OCI-LY7 (cell line): ENCODE data around the gene SYNPO. TPM values are rescaled to one million over a fixed set of nuclear protein-coding genes. Genes with fewer than 3 reads are reported as not detected.

Source experiments
- BruUV-seq: library from RNA; stranded (reverse); fragments of 400-500 nt; replicated peaks from 2 replicates; lab custom pipeline; 2021; lab: Mats Ljungman, UMichigan
- CTCF ChIA-PET: fragments of 300-600 bp; sonication (Branson Sonifier 250); formaldehyde crosslinking; loops from one replicate; lab custom pipeline; 2022; ENCODE audit warnings: antibody characterized with exemption; ENCODE audit not compliant: unreplicated experiment; lab: Charles Lee
- POLR2A ChIA-PET: fragments of 300-600 bp; sonication (Branson Sonifier 250); formaldehyde crosslinking; loops from one replicate; lab custom pipeline; 2022; ENCODE audit warnings: antibody characterized with exemption; lab: Charles Lee
- DNase-seq: peaks from one replicate; pipeline ENCODE4 v3.0.0-alpha.2; 2015; ENCODE audit warnings: low spot score
- H2AFZ ChIP-seq: fragments of 200-600 bp; sonication (generic), shearing (Covaris generic); 2 replicates; pipeline ENCODE4 v1.6.1; 2014; ENCODE audit warnings: mild to moderate bottlenecking, antibody characterized with exemption, low read length, moderate library complexity
- H3K27ac ChIP-seq: fragments of 200-600 bp; sonication (generic); 2 replicates; pipeline ENCODE4 v1.5.1; 2014; ENCODE audit warnings: mixed run types, low read depth, mild to moderate bottlenecking, moderate library complexity, low read length, inconsistent platforms; ENCODE audit not compliant: poor library complexity, severe bottlenecking
- H3K36me3 ChIP-seq: fragments of 200-600 bp; sonication (generic); 2 replicates; pipeline ENCODE4 v1.6.1; 2014; ENCODE audit warnings: mild to moderate bottlenecking, antibody characterized with exemption, low read length, moderate library complexity, mixed read lengths; ENCODE audit not compliant: insufficient read depth
- H3K4me1 ChIP-seq: fragments of 200-600 bp; sonication (generic); 2 replicates; pipeline ENCODE4 v1.5.1; 2014; ENCODE audit warnings: mild to moderate bottlenecking, low read length; ENCODE audit not compliant: insufficient read depth, poor library complexity, severe bottlenecking
- H3K4me2 ChIP-seq: fragments of 200-600 bp; sonication (generic); 2 replicates; pipeline ENCODE4 v1.6.1; 2014; ENCODE audit warnings: mild to moderate bottlenecking, low read length
- H3K4me3 ChIP-seq: fragments of 200-600 bp; sonication (generic); 2 replicates; pipeline ENCODE4 v1.5.1; 2014; ENCODE audit warnings: mild to moderate bottlenecking, low read depth, low read length; ENCODE audit not compliant: poor library complexity, severe bottlenecking
- H3K79me2 ChIP-seq: fragments of 200-600 bp; sonication (generic); 2 replicates; pipeline ENCODE4 v1.6.1; 2016; ENCODE audit warnings: low read depth, mild to moderate bottlenecking, low read length, moderate library complexity, mixed read lengths; ENCODE audit not compliant: insufficient read depth
- H3K9me2 ChIP-seq: fragments of 200-600 bp; sonication (generic); 2 replicates; pipeline ENCODE4 v1.6.1; 2016; ENCODE audit warnings: mild to moderate bottlenecking, low read length, mixed read lengths; ENCODE audit not compliant: insufficient read depth
- H3K9me3 ChIP-seq: fragments of 200-600 bp; sonication (generic); 2 replicates; pipeline ENCODE4 v1.6.1; 2014; ENCODE audit warnings: mild to moderate bottlenecking, mixed run types, low read length, mixed read lengths
- H4K20me1 ChIP-seq: fragments of 200-600 bp; sonication (generic); 2 replicates; pipeline ENCODE4 v1.6.1; 2014; ENCODE audit warnings: mild to moderate bottlenecking, antibody characterized with exemption, low read length, moderate library complexity, mixed read lengths; ENCODE audit not compliant: insufficient read depth
- CTCF ChIP-seq: fragments of 200-600 bp; sonication (generic); conservative IDR thresholded peaks from 2 replicates; pipeline ENCODE4 v1.5.1; 2014; ENCODE audit warnings: mild to moderate bottlenecking, antibody characterized with exemption, low read length, moderate library complexity, mixed read lengths
- EZH2phosphoT487 ChIP-seq: fragments of 200-600 bp; sonication (generic); IDR thresholded peaks from 2 replicates; pipeline ENCODE4 v1.6.1; 2018; ENCODE audit warnings: low read depth, borderline replicate concordance, mild to moderate bottlenecking, mixed run types, antibody characterized with exemption, low read length, moderate library complexity, mixed read lengths
- intact Hi-C: fragments of 100-400 bp; cut with micrococcal nuclease; formaldehyde crosslinking; loops from one replicate; pipeline ENCODE4 v1.10.0; 2022; ENCODE audit not compliant: unreplicated experiment
- total RNA-seq, 2 experiments: library from RNA; depleted of rRNA in 1 of 2; stranded (reverse); fragments of >200 nt in 1 of 2; shearing (Covaris generic) in 1 of 2; gene quantifications; 2 replicates each; pipeline ENCODE4 v1.2.3, GENCODE V29; 2014 to 2022

SYNPO gene
- total RNA-seq, 2 experiments from 2014 or later: 0.08 TPM; not detected in 1

- no peak overlapping the region for H2AFZ ChIP-seq
- no peaks in the 10 kb centered on the region for H3K9me2 ChIP-seq
- ChIA-PET POLR2A (no interaction called here), CTCF (no interaction called here)
- H3K36me3 ChIP-seq: no peaks in the 10 kb centered on the region
- BruUV-seq: no TSS peak
- H4K20me1 ChIP-seq: no peaks in the 10 kb centered on the region
- DNase-seq: no peak
- intact Hi-C loops: no loop called here
- H3K9me3 ChIP-seq: no peaks in the 10 kb centered on the region
- H3K4me3 ChIP-seq: no peak overlapping the region
- H3K79me2 ChIP-seq: no peaks in the 10 kb centered on the region
- TF ChIP-seq EZH2phosphoT487 (no peak), CTCF (no peak)
- no peak overlapping the region for H3K27ac ChIP-seq
- H3K4me1 ChIP-seq: no peaks in the 10 kb centered on the region
- H3K4me2 ChIP-seq: no peak overlapping the region
These were observed 8.9 kb downstream of the SYNPO start for GRCh38 chr5:150649108-150650020.

- no peaks in the 10 kb centered on the region for H3K36me3 ChIP-seq
- no peak overlapping the region for H3K4me3 ChIP-seq
- H3K4me1 ChIP-seq: no peaks in the 10 kb centered on the region
- no peak overlapping the region for H2AFZ ChIP-seq
- intact Hi-C loops: no loop called here
- no peak overlapping the region for H3K27ac ChIP-seq
- H3K9me2 ChIP-seq: no peaks in the 10 kb centered on the region
- ChIA-PET CTCF (no interaction called here), POLR2A (interaction anchor here (0.6 kb wide), 1 partner anchor 82 kb away, joined by 3 read pairs; no protein-coding TSS in a partner anchor)
- BruUV-seq: no TSS peak
- H4K20me1 ChIP-seq: no peaks in the 10 kb centered on the region
- no peaks in the 10 kb centered on the region for H3K79me2 ChIP-seq
- no peaks in the 10 kb centered on the region for H3K9me3 ChIP-seq
- TF ChIP-seq EZH2phosphoT487: no peak
- no peak for DNase-seq
- no peak overlapping the region for H3K4me2 ChIP-seq
These were observed 9.9 kb downstream of the SYNPO start for GRCh38 chr5:150650021-150651006.

GRCh38 chr5:150651382-150651781, 10.9 kb downstream of the SYNPO start:
- intact Hi-C loops: no loop called here
- no peaks in the 10 kb centered on the region for H3K9me2 ChIP-seq
- CTCF ChIA-PET: interaction anchor here (0.9 to 1.1 kb wide), 2 partner anchors 9 to 49 kb away, joined by 3 to 4 read pairs; partner anchors contain the start of gene RBM22
- H2AFZ ChIP-seq: no peak overlapping the region
- H3K79me2 ChIP-seq: no peaks in the 10 kb centered on the region
- no peaks in the 10 kb centered on the region for H3K36me3 ChIP-seq
- no peaks in the 10 kb centered on the region for H4K20me1 ChIP-seq
- TF ChIP-seq CTCF (no peak), EZH2phosphoT487 (no peak)
- POLR2A ChIA-PET: no interaction called here
- no peaks in the 10 kb centered on the region for H3K9me3 ChIP-seq
- no TSS peak for BruUV-seq
- H3K4me1 ChIP-seq: peaks cover 6% of the 10 kb centered on the region
- H3K27ac ChIP-seq: no peak overlapping the region
- no peak for DNase-seq
- no peak overlapping the region for H3K4me2 ChIP-seq
- H3K4me3 ChIP-seq: no peak overlapping the region
